HG03025 (cell line): ENCODE data around the gene DBP.

ENCODE experiments used
- ATAC-seq: cut with Tn5 transposase; IDR thresholded peaks from one replicate; pipeline ENCODE4 v1.9.1; 2021; ENCODE audit warnings: mild to moderate bottlenecking, moderate library complexity; ENCODE audit not compliant: unreplicated experiment, low FRiP score

The DBP gene

DNA sequence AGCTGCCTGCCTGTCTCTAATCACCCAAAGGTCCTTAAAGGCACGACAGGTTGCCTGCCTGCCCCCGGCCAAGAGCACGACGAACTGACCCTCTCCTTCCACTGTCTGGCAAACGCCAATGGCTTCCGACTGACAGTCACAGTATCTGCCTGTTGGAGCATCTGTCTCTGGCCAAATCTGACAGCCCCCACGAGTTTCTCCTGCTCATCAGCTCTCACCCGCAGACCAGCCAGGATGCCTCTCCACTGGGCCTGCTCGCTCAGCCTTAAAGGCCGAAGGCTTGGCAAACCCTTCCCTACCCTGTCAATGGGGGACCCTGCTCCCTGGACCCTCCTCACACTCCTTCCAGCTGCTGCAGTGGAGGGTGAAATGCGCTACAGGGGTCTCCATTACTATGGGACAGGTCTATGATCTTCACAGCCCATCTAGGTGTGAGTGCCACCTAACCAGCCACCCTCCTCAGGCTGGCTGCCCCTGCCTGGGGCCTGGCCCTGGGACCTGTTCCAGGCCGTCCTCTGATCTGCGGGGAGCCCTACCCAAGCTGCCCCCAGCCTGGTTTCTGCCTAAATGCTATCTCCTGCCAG lies 23.2 kb downstream of the DBP start:
- no peak for ATAC-seq

DNA sequence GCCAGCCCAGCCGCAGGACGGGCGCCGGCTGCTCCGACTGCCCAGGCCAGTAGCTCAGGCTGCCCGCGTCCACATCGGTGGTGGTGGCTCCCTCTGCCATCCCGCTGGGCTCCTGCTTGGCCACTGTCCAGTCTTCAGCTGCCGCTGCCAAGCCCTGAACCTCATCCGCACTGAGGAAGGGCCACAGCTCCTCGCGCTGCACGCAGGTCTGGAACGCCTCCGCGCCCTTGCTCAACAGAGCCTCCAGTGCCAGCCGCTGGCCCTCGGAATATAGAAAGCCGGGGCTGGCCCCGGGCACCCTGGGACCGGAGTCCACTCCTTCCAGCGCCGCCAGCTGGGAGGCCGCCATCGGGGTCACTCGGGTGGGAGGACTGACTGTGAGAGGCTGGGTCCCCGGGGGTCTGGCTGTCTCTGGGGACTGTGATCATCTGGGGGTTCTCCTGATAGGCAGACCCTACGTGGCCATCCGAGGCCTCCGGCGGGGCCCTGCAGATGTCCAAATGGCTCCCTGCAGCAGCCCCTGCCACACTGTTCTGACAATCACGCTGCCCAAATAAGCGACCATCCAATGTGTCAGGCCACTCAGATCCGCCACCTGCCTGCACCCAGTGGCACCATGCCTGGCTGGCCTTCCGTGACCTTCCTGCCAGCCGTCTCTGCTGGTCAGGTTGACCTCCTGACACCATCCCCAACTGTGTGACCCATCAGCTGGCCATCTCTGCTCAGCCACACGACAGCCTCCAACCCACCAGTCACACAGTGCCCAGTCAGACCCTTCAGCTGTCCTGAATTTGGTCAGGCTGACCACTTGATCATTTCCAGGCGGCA lies 23.9 kb downstream of the DBP start:
- ATAC-seq, result no peak

DNA sequence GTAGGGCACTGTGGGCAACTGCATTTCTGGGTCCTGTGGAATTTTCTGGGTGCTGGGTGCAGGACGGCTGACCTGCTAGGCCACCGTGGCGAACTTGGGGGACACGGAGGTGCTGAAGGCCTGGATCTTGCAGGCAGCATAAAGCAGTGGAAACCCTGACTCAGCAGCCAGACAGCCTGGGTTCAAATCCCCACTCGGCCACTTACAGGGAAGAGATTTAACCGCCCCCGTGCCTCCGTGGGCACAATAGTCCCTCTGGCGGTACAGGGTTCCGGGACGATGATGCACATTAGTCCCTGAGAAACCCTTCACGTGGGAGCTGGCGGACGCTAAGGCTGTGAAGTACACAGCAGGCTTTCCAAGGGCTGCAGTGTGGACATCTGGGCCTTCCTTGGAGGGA lies 25.3 kb downstream of the DBP start:
- ATAC-seq, result no peak

GRCh38 chr19:48609571-48610108 lies 27.5 kb downstream of the DBP start:
- ATAC-seq, result no peak

DNA sequence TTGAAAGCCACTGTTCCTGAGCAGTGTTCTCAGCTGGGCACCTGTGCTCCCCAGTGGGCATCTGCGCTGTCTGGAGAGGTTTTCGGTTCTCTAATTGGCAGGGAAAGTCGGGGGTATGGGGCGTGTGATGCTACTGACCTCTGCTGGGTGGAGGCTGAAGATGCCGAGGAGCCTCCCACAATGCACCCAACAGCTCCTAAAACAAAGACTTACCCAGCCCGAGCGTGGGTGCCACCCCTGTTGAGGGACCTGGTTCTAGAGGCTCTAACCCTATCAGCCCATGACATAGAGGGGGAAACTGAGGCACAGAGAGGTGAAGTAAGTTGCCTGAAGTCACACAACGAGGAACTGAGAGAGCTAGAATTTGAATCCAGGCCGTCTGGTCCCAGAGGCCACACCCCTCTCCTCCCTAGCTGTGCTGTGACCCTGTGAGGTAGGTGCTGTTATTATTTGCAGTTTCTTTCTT lies 28.3 kb downstream of the DBP start:
- ATAC-seq, result no peak

- ATAC-seq, result no peak
These were observed 29.8 kb downstream of the DBP start for GRCh38 chr19:48607359-48607755.

GRCh38 chr19:48606463-48607358 lies 30.5 kb downstream of the DBP start, which contains the start of gene SPACA4:
Gene SPACA4 (plus strand): TSS chr19:48606742. CDS start chr19:48606979, 237 bp downstream.
- ATAC-seq, result no peak

- no peak for ATAC-seq
These were observed 33.3 kb downstream of the DBP start for GRCh38 chr19:48603850-48604249.

DNA sequence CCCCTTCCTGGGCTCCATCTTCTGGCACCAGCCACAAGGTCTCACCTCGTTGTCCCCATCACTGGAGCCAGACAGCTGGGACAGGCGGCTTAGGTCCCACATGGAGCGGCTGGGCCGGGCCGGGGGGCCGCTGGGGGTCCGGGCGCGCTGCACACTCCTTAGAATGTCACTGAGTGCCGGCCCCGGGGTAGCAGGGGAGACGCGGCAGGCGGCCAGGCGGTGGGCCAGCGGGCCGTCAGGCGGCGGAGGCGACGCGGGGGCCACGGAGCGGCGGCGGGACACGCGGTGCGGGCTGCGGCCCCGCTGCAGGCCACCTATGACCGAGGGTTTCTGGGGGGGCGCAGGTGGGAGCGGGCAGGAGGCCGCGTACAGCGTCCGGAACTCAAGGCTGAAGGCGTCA lies 33.7 kb downstream of the DBP start:
- ATAC-seq, result no peak

- no peak for ATAC-seq
These were observed 34.2 kb downstream of the DBP start for GRCh38 chr19:48603001-48603400.

- no peak for ATAC-seq
These were observed 36.3 kb downstream of the DBP start for GRCh38 chr19:48600679-48601417.

- no peak for ATAC-seq
These were observed 38.0 kb downstream of the DBP start for GRCh38 chr19:48598996-48599700.

GRCh38 chr19:48596679-48597465 lies 40.3 kb downstream of the DBP start:
- no peak for ATAC-seq

- ATAC-seq, result no peak
These were observed 40.9 kb downstream of the DBP start for GRCh38 chr19:48596237-48596636.

- ATAC-seq, result no peak
These were observed 41.3 kb downstream of the DBP start for GRCh38 chr19:48595833-48596232.

GRCh38 chr19:48595171-48595570 lies 42.0 kb downstream of the DBP start:
- no peak for ATAC-seq

GRCh38 chr19:48591021-48591420 lies 46.2 kb downstream of the DBP start:
- ATAC-seq, result no peak

- ATAC-seq, result no peak
These were observed 48.3 kb downstream of the DBP start for GRCh38 chr19:48588670-48589401.
